GM18520 (cell line): Measurements from ENCODE around the gene STIM1.

ENCODE experiments used
- ATAC-seq: cut with Tn5 transposase; IDR thresholded peaks from one replicate; pipeline ENCODE4 v1.9.1; 2021; ENCODE audit not compliant: unreplicated experiment

Gene STIM1

DNA sequence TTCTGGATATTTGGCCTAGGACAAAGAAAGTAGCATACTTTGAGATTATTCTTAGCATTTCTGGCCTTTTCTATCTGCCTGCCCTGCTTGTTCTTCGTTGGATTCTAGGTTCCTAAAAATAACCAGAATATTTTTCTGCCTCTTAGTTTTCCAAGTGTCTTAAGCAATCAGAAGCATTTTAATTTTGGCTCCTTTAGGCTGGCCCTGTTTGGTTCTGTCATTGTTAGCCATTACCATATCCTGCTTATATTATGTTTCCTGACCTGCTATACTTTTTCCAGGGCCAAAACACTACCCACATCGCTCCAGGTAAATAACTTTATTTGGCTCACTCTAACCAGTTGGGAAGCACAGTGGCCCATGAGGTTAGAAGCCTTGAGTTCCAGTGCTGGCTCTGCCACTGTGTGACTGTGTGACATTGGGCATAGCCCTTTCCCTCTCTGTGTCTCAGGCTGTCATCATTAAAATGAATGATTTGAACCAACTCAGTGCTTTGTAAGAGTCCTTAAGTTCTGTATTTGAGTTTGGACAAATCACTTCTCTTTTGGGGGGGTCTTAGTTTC is 91.1 kb downstream of the STIM1 start:
- no peak for ATAC-seq

DNA sequence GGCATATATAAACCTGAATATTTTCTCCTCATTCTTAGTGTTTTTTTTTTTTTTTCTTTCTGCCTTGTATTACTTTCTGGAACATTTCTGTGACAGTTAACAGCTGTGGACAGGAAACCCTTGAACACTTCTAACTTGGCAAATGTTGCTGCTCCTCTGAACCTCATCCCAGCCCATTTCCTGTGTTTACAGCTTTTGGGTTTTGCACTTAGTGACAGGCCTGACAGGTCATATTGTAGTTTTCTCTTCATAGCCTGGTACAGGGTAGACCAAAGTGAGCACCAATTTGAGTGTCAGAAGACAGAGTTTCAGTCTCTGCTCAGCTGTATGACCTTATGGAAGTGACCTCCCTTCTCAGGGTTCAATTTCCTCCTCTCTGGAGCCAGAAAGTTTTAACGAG is 91.6 kb downstream of the STIM1 start:
- ATAC-seq = peak; percentile 67

- ATAC-seq = peak; percentile 40
These were observed 93.7 kb downstream of the STIM1 start for GRCh38 chr11:3949125-3949524.

- no peak for ATAC-seq
These were observed 95.7 kb downstream of the STIM1 start for GRCh38 chr11:3950996-3951660.

- no peak for ATAC-seq
These were observed 97.3 kb downstream of the STIM1 start for GRCh38 chr11:3952715-3953114.

DNA sequence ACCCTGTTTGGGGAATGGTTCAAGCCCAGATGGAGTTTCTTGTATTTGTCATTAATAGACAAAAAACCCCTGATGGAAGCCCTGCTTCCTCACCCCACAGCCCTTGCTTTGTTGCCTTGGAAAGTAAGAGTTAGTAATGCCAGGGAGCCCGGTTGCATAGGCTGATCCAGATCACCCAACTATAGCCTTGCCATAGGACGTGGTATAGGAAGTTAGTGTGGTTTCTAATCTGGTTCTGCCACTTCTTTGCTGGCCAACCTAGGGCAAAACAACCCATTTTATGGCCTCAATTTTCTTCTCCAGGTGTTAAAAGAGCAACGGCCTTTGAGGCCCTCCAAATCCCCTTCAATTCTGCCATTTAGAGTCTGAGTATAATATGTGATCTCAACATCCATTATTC is 97.9 kb downstream of the STIM1 start:
- no peak for ATAC-seq

- ATAC-seq = no peak
These were observed 99.2 kb downstream of the STIM1 start for GRCh38 chr11:3954448-3955298.

DNA sequence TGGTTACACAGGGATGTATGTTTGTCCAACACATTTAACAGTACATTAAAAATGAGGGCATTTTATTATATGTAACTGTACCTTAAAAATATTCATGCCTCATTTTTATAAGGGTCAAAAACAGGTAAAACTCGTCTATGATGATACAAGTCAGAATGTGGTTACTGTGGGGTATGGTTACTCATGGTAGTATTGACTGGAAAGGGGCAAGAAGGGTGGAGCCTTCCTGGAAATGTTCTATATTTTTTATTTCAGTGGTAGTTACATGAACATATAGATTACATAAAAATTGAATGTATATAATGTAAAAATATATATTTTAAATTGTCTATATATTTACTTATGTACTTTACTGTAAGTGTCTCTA is 99.8 kb downstream of the STIM1 start:
- ATAC-seq = no peak

GRCh38 chr11:3956038-3956437 is 100.6 kb downstream of the STIM1 start:
- no peak for ATAC-seq

- no peak for ATAC-seq
These were observed 101.3 kb downstream of the STIM1 start for GRCh38 chr11:3956748-3957147.

DNA sequence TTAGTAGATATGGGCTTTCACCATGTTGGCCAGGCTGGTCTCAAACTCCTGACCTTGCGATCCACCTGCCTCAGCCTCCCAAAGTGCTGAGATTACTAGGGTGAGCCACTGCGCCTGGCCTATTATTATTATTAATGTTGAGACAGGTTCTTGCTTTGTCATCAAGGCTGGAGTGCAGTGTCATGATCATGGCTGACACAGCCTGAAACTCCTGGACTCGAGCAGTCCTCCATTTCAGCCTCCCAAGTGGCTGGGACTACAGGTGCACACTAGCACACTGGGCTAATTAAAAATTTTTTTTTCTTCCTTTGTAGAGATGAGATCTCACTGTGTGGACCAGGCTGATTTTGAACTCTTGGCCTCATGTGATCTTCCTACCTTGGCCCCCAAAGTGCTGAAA is 102.0 kb downstream of the STIM1 start:
- ATAC-seq = no peak

GRCh38 chr11:3958281-3958680 is 102.8 kb downstream of the STIM1 start:
- no peak for ATAC-seq

DNA sequence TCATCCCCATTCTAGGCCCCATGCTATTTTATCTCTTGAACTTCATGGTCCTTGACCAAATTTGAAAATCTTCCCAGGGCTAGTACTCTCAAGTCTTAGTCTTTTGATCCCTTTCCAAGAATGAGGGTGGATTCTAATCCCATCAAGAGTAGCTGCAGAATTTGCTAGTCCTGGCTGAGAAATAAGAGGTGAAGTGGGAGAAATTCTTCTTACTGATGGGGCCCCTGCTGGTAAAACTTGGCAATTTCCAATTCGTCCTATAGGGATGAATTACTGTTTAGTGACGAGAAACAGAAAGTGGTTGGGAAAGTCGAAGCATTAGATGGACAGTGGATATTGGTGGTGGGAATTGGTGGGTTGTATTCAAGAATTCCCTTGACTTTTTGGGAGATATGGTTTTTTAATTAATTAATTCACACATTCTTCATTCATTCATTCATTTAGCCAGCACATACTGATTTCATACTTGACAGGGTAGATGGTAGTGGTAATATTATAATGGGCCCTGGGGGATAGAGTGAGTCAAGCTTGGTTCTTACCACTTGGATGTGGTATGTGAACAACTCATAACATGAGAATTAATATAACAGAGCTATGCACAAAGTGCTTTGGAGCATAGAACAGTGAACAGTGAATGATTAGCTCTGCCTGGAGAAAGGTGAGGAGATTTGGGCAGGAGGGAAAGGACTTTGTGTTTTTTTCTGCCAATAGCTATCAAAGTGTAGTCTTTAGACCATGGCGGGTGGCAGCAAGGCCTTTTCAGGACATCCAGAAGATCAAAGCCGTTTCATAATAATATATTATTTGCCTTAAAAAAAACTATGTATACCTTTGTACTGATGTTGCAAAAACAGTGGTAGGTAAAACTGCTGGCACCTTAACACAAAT is 103.8 kb downstream of the STIM1 start:
- ATAC-seq = peak; percentile 64

DNA sequence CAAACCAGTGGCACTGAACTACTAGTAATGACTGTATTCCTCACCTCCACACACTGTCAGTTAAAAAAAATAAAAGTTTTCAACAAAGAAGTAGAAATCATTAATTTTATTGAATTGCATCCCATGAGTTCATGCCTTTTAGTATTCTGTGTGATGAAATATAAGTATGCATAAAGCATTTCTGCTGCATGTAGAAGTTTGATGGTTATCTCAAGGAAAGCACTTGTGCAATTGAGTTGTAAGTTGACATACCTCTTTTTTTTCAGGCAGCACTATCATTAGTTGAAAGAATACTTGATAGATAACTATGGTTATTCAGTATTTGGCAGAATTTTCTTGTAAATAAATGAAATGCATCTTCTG is 104.4 kb downstream of the STIM1 start:
- ATAC-seq = no peak

DNA sequence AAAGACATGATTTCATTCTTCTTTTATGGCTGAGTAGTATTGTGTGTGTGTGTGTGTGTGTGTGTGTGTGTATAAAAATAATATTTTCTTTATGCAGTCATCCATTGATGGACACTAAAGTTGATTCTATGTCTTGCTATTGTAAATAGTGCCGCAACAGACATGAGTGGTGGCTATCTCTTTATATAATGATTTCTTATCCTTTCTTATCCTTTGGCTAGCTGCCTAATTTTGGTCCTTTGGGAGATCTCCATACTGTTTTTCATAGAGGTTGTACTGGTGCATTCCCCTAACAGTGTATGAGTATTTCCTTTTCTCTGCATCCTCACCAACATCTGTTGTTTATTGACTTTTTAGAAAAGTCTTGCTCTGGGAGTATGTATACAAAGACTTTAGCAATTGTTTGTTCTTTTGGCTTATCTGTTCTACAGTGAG is 107.0 kb downstream of the STIM1 start:
- no peak for ATAC-seq

DNA sequence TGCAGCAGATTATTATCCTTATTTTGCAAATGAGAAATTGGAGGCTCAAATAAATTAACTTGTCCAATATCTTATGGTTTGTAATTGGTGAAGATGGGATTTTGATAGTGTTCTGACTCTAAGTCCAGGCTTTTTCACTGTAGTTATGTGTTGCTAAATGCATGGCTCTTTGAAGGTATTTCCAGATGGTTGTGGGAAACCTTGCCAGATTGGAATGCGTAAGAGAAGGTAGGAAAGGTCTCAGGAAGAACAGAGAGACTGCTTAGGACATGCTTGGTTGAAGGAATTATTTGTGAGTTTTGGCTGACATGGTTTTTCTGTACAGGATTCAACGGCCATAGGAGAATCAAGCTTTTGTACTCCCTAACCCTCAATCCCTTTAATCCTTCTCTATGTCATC is 108.6 kb downstream of the STIM1 start:
- no peak for ATAC-seq

GRCh38 chr11:3964935-3965604 is 109.6 kb downstream of the STIM1 start:
- ATAC-seq = no peak

DNA sequence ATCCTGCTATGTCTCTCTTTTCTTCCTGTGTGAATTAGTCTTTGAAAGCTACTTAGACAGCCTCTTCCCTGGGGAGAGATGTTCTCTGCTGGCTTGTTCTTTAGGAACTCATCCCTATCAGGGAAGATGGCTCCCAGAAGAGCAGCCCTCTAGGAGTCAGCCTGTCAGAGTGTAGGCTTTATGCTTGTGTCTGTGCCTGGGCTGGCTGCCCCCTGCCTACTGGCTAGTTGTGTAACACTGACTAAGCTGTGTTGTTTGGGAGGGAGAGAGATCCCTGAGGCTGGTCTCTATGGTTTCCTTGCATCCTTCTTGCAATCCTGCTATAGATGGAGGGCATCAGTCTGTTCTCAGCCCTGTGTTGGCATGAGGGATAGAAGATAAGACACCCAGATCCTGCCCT is 112.2 kb downstream of the STIM1 start:
- no peak for ATAC-seq

- no peak for ATAC-seq
These were observed 113.7 kb downstream of the STIM1 start for GRCh38 chr11:3969200-3969599.

DNA sequence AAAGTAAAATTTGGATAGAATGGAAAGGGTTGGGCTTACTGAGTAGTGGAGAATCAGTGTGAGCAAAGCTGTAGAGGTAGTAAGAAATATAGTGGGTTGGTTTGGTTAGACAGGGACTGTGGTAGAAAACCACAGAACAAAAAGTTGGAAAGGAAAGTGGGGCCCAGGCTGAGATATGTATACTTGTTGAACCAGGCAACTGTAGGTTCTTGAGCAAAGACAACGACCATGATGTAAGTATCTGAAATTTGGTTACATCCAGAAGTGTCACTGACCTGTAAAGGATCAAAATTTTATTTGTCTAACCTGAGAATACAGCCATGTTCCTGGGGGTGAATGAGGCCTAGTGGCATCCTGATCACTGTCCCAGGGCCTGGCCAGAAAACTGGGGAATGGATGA is 114.1 kb downstream of the STIM1 start:
- no peak for ATAC-seq

- ATAC-seq = no peak
These were observed 114.6 kb downstream of the STIM1 start for GRCh38 chr11:3970108-3970507.
